Adrenal gland (tissue), 12 donors: ENCODE data around the gene SLC25A44. TPM values are rescaled to one million over a fixed set of nuclear protein-coding genes. Genes with fewer than 3 reads are reported as not detected.

Experiments
- DNase-seq, 7 donors: peaks; one replicate each; pipeline ENCODE4 v3.0.0-alpha.2; 2019 to 2020
- H3K27ac ChIP-seq, 5 donors: fragments of 200-600 bp; sonication (generic) in 4 of 5; 1 replicate in 3 of 5; 2 replicates in 2 of 5; pipeline versions ENCODE4 v1.5.1 to v1.8.0; 2016 to 2020; ENCODE audit warnings: mild to moderate bottlenecking in 1 of 5
- H3K27me3 ChIP-seq: fragments of 200-600 bp; 2 replicates; pipeline ENCODE4 v1.8.0; 2021
- H3K36me3 ChIP-seq, 2 donors: fragments of 200-600 bp; replicated peaks in 1 of 2; 1 replicate in 1 of 2; 2 replicates in 1 of 2; pipeline versions ENCODE4 v1.5.1 to v1.8.0; 2018 to 2022
- H3K4me1 ChIP-seq, 2 donors: fragments of 200-600 bp; replicated peaks in 1 of 2; 1 replicate in 1 of 2; 2 replicates in 1 of 2; pipeline versions ENCODE4 v1.5.1 to v1.8.0; 2018 to 2021
- H3K4me3 ChIP-seq, 4 donors: fragments of 200-600 bp; sonication (generic) in 3 of 4; one replicate each; pipeline ENCODE4 v1.5.1; 2016 to 2018
- H3K9me3 ChIP-seq, 3 donors: fragments of 200-600 bp; sonication (generic) in 1 of 3; replicated peaks in 1 of 3; 1 replicate in 2 of 3; 2 replicates in 1 of 3; pipeline versions ENCODE4 v1.5.1 to v1.8.0; 2016 to 2021
- CTCF ChIP-seq, 6 experiments: fragments of 450-650 bp in 4 of 6; fragments of 200-600 bp in 2 of 6; sonication (generic) in 1 of 6; IDR thresholded peaks; 1 replicate in 5 of 6; 2 replicates in 1 of 6; pipeline versions ENCODE4 v1.5.1 to v1.8.0; 2016 to 2021; ENCODE audit warnings: antibody characterized with exemption in 6 of 6, mild to moderate bottlenecking in 2 of 6, moderate library complexity in 1 of 6
- POLR2A ChIP-seq, 2 donors: fragments of 450-650 bp; IDR thresholded peaks; one replicate each; pipeline ENCODE4 v1.6.1; 2017; ENCODE audit warnings: antibody characterized with exemption in 2 of 2, mild to moderate bottlenecking in 2 of 2, moderate library complexity in 1 of 2
- WGBS, 4 donors: extraction: QIAGEN DNeasy Blood & Tissue Kit in 2 of 4; methylation state at CpG; one replicate each; pipeline versions ENCODE4 v1.1.5 to v1.1.7; 2013 to 2017; 5-methylcytosine and 5-hydroxymethylcytosine counted together
- intact Hi-C, 2 donors: fragments of 100-400 bp; cut with DNase I; formaldehyde crosslinking; loops; one replicate each; pipeline versions ENCODE4 v1.14.1 to v1.15.0; 2022 to 2023
- polyA plus RNA-seq, 3 donors: library from polyadenylated mRNA; stranded (reverse); fragments of 200-250 nt in 2 of 3; fragments of 350-450 nt in 1 of 3; fragmentation: Illumina TruSeq in 1 of 3; extraction: RNeasy Lipid Tissue Mini Kit (QIAGEN cat#74804) in 1 of 3; gene quantifications; one replicate each; pipeline ENCODE4 v1.2.3, GENCODE V29; 2013 to 2014
- total RNA-seq, 9 donors: library from RNA; depleted of rRNA in 4 of 9; stranded (reverse); fragments of >200 nt in 4 of 9; fragments of 120-200 nt in 1 of 9; fragmentation: NEBNext Ultra II Directional in 1 of 9; extraction: Animal tissue kit (Norgen Biotek cat#: 25700) in 1 of 9; gene quantifications; one replicate each; pipeline versions ENCODE4 v1.1.0 to v1.2.4, GENCODE V29; 2013 to 2023
- donor health status: healthy with polysubstance abuse.
- donor health status: Bipolar disorder and iron deficiency.
- donor health status: DM: yes; HTN: yes; CAD: no.
- donor health status: DM: no; HTN: no; CAD: no.
- donor health status: DM: no; HTN: no; CAD: no.
- donor health status: DM: yes; HTN: yes; CAD: no.

Gene SLC25A44
- total and polyA plus RNA-seq, 12 donors = 7.0 to 33.7 (median 16.2) TPM

GRCh38 chr1:156253634-156254033 is 59.7 kb downstream of the SLC25A44 start:
- Histone ChIP-seq H3K4me1 (no peaks in the 10 kb centered on the region), H3K9me3 (no peaks in the 10 kb centered on the region), H3K36me3 (peaks cover 0 to 93% of the 10 kb centered on the region in 2 donors), H3K27ac (no peak overlapping the region), H3K27me3 (no peaks in the 10 kb centered on the region), H3K4me3 (no peak overlapping the region)
- no peak for DNase-seq
- no peak for TF ChIP-seq CTCF (IDR thresholded peaks at IDR 0.05)
- TF ChIP-seq POLR2A (IDR thresholded peaks at IDR 0.05) = no peak
- intact Hi-C loops = no loop called here
- WGBS, 4 donors = 76 to 94% (median 90%) methylated on average over 3 of the region's 3 CpGs

GRCh38 chr1:156257711-156258110 is 63.8 kb downstream of the SLC25A44 start:
- WGBS, 4 donors = 63 to 92% (median 81%) methylated on average over 2 of the region's 2 CpGs
- Histone ChIP-seq H3K9me3 (no peaks in the 10 kb centered on the region), H3K4me1 (peaks cover 3 to 4% of the 10 kb centered on the region in 2 donors), H3K27ac (no peak overlapping the region), H3K27me3 (no peaks in the 10 kb centered on the region), H3K36me3 (peaks cover 0 to 97% of the 10 kb centered on the region in 2 donors), H3K4me3 (no peak overlapping the region)
- intact Hi-C loops = no loop called here
- DNase-seq = no peak
- TF ChIP-seq POLR2A (IDR thresholded peaks at IDR 0.05) (no peak), CTCF (IDR thresholded peaks at IDR 0.05) (no peak)

- Histone ChIP-seq H3K4me3 (no peak overlapping the region), H3K36me3 (peaks cover 0 to 97% of the 10 kb centered on the region in 2 donors), H3K27me3 (no peaks in the 10 kb centered on the region), H3K9me3 (no peaks in the 10 kb centered on the region), H3K27ac (no peak overlapping the region), H3K4me1 (peaks cover 4 to 12% of the 10 kb centered on the region in 2 donors)
- 57 to 93% (median 93%) methylated on average over 1 to 8 of the region's 8 CpGs; no CpG with 5 or more reads in 1 of the 4 donors for WGBS, 4 donors
- DNase-seq = no peak
- intact Hi-C loops = no loop called here
- TF ChIP-seq POLR2A (IDR thresholded peaks at IDR 0.05) (no peak), CTCF (IDR thresholded peaks at IDR 0.05) (no peak)
These were observed 65.0 kb downstream of the SLC25A44 start for GRCh38 chr1:156258859-156259258.

GRCh38 chr1:156259805-156260204 is 65.9 kb downstream of the SLC25A44 start:
- peak overlapping the region in 1 of 5 donors; percentile 12 for H3K27ac ChIP-seq
- H3K4me3 ChIP-seq = no peak overlapping the region
- H3K36me3 ChIP-seq = peaks cover 0 to 95% of the 10 kb centered on the region in 2 donors
- TF ChIP-seq POLR2A (IDR thresholded peaks at IDR 0.05) = no peak
- peak in 1 of 6 experiments; percentile 13 for TF ChIP-seq CTCF (IDR thresholded peaks at IDR 0.05)
- WGBS, 4 donors = 73 to 89% (median 76%) methylated on average over 3 of the region's 3 CpGs
- DNase-seq = peak in 1 of 7 donors; percentile 76
- no peaks in the 10 kb centered on the region for H3K9me3 ChIP-seq
- intact Hi-C loops = no loop called here
- H3K27me3 ChIP-seq = no peaks in the 10 kb centered on the region
- peaks cover 4 to 12% of the 10 kb centered on the region in 2 donors for H3K4me1 ChIP-seq
